Liver (tissue), 3 donors: ENCODE measurements around the gene SPEN.

Experiments
- CTCF ChIP-seq: fragments of 150-350 bp; IDR thresholded peaks from 2 replicates; pipeline ENCODE4 v1.5.1; 2017; ENCODE audit warnings: improper control_type of control experiment, low read depth, low read length; ENCODE audit not compliant: missing input control
- REST ChIP-seq: IDR thresholded peaks from 2 replicates; pipeline ENCODE4 v1.6.1; 2016; ENCODE audit warnings: antibody characterized with exemption, mild to moderate bottlenecking
- RXRA ChIP-seq, 2 donors: IDR thresholded peaks; 2 replicates each; pipeline ENCODE4 v1.6.1; 2017 to 2018; ENCODE audit warnings: antibody characterized with exemption in 2 of 2, mild to moderate bottlenecking in 1 of 2
- donor health status: healthy.
- donor health status: healthy.

GRCh38 chr1:15856888-15857287, 9.4 kb downstream of the SPEN start:
- TF ChIP-seq CTCF (no peak), RXRA (IDR thresholded peaks at IDR 0.05) (no peak), REST (no peak)
